Hindlimb muscle (tissue), 1 donor: Measurements from ENCODE around the gene CYSRT1. TPM values are rescaled to one million over a fixed set of nuclear protein-coding genes. Genes with fewer than 3 reads are reported as not detected.
"Not testable (repeated sequence)": the region's sequence is repeated elsewhere in the genome, so short reads cannot be mapped to it uniquely, and the experiment has no call there.

Source experiments
- DNase-seq: peaks from one replicate; pipeline ENCODE4 v3.0.0-alpha.2; 2013
- polyA plus RNA-seq: library from polyadenylated mRNA; unstranded; fragments of 120-200 nt; gene quantifications from one replicate; pipeline ENCODE4 v1.2.1, GENCODE V29; 2013; ENCODE audit not compliant: insufficient read length

The CYSRT1 gene
- polyA plus RNA-seq, 1 donor = 2.5 TPM

- no peak for DNase-seq
Observed at GRCh38 chr9:137252555-137253506, 27.9 kb downstream of the CYSRT1 start.

DNA sequence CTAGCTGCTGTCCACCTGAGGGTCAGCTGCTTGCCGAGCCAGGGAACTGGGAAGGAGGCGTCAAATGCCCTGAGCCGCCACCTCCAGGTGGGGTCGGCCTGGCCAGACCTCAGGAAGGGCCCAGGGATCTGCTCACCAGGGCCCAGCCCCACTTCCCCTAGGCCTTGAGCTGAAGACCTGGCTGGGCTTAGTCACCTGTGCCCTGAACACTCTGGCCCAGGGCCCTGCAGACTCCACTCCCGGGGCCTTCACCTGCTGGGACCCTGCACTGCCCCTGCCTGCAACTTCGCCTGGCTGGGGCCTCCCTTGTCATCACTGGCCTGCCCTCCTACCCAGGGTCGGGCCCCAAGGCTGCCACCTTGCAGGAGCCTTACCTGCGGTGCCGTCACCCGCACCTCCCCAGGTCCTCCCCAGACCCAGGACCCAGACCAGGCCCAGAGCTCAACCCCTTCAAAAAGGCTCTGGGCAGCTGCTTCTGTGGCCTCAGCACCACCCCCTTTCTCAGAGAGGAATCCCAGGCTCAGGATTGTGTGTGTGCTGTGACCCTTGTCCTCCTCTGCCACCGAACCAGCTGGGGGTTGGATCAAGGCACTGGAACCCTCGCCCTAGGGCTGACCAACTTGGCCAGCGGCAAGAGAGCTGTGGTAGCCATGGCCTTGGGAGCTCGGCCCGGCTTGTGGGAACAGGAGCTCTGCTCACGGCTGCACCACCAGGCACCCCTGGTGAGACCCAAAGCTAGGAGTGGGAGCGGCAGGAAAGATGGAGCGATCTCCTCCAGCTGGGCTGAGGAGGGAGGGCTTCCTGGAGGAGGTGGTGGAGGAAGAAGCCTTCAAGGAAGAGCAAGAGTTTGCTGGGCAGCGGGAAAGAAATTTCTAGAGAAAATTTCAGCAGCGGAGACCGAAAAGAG lies 29.0 kb downstream of the CYSRT1 start:
- DNase-seq = no peak

- DNase-seq = peak; percentile 95
Observed at GRCh38 chr9:137254624-137255447, 29.9 kb downstream of the CYSRT1 start, which contains the start of gene NELFB. TSS of gene NELFB (plus strand) at chr9:137255327.

- DNase-seq = no peak
Observed at GRCh38 chr9:137255448-137256114, 30.6 kb downstream of the CYSRT1 start.

DNA sequence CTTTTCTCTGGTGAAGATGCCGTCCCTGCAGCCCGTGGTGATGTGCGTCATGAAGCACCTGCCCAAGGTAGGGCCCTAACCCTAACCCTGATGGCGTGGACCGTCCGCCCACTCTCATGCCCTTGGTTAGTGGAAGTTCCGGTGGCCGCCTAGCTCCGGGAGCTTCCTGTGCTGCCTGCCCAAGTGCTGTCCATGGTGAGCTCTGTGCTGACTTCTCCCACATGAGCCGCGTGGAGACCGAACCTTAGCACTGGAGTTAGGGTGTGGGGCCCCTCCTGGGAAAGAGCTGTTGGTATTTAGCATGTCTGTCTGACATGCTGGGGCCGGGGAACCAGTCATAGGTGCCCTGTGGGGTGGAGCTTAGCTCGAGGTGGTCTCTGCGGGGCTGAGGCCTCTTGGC lies 31.4 kb downstream of the CYSRT1 start:
- no peak for DNase-seq

GRCh38 chr9:137256856-137257255 lies 31.9 kb downstream of the CYSRT1 start:
- DNase-seq = no peak

DNA sequence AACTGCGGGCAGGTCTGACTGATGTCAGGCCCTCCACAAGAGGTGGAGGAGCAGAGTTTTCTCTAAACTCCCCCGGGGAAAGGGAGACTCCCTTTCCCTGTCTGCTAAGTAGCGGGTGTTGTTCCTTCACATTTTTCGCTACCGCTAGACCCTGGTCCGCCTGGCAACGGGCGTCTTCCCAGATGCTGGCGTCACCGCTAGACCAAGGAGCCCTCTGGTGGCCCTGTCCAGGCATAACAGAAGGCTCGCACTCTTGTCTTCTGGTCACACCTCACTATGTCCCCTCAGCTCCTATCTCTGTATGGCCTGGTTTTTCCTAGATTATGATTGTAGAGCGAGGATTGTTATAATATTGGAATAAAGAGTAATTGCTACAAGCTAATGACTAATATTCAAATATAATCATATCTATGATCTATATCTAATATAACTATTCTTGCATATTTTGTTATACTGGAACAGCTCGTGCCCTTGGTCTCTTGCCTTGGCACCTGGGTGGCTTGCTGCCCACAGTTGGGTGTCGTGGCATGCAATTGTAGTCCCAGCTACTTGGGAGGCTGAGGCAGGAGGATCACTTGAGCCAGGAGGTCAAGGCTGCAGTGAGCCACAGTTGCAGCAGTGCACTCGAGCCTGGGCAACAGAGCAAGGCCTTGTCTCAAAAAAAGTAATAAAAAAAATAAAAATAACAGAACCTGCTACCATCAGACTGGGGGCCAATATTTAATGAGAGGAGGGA lies 37.4 kb downstream of the CYSRT1 start:
- not testable (repeated sequence) for DNase-seq

- no peak for DNase-seq
Observed at GRCh38 chr9:137262909-137263285, 37.9 kb downstream of the CYSRT1 start.

GRCh38 chr9:137263506-137263905 lies 38.5 kb downstream of the CYSRT1 start:
- no peak for DNase-seq

- DNase-seq = no peak
Observed at GRCh38 chr9:137264067-137264466, 39.1 kb downstream of the CYSRT1 start.

DNA sequence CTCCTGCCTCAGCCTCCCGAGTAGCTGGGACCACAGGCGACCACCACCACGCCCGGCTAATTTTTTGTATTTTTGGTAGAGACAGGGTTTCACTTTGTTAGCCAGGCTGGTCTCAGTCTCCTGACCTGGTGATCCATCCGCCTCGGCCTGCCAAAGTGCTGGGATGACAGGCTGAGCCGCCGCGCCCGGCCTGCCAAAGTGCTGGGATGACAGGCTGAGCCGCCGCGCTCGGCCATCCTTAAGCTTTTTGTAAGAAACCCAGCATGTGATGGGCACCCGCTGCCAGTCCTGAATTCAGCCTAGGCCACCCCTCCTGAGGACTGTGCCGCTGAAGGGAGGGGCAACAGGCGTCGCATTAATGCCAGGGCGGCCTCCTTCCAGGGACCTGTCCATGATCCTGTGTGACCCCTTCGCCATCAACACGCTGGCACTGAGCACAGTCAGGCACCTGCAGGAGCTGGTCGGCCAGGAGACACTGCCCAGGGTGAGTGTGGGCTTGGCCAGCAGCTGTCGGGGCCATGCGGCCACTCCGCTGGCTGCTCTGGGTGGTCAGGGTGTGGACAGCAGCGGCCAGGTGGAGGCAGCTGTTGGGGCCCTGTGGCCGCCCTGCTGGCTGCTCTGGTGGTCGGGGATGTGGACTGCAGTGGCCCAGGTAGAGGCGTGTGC lies 40.7 kb downstream of the CYSRT1 start:
- DNase-seq = no peak

GRCh38 chr9:137266162-137266527 lies 41.2 kb downstream of the CYSRT1 start:
- DNase-seq = no peak

- no peak for DNase-seq
Observed at GRCh38 chr9:137266585-137267453, 41.8 kb downstream of the CYSRT1 start.

DNA sequence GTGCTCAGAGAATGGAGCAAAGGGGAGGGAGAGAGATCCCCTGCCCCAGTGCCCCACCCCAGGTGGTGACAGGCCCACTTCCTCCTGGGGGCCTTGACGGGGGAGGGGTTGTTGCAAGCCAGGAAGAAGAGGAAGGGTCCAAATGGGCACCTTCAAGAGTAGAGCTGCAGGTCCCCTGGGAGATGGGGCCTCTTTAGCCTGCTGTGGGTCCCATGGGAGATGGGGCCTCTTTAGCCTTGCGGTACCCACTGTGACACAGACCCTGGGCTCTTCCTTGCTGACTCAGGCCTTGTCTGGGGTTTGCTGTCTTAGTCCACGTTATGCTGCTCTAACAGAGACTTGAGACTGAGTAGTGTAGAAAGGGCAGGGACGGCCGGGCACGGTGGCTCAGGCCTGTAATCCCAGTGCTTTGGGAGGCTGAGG lies 43.0 kb downstream of the CYSRT1 start:
- no peak for DNase-seq

GRCh38 chr9:137268538-137269201 lies 43.7 kb downstream of the CYSRT1 start:
- DNase-seq = no peak

DNA sequence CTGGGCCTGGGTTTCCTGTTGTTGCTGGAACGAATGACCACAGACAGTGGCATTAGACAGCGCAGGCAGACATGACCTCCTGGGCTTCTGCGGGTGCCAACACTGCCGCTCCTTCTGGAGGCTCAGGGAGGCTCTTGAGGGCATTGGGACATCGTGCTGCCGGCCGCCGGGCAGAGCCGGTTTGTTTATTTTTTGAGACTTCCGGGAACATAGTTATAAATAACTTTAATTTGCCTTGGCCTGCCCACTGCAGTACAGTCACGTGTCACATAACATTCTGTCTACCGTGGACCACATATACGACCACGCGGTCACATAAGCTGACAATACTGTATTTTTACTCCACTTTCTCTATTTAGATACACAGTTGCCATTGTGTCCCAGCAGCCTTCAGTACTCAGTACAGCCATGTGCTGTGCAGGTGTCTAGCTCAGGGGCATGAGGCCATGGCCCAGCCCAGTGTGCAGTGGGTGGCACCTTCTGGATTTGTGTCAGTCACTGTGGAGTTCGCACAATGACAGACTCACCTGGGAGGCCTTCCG lies 44.3 kb downstream of the CYSRT1 start:
- no peak for DNase-seq

GRCh38 chr9:137270929-137271695 lies 46.1 kb downstream of the CYSRT1 start:
- no peak for DNase-seq

DNA sequence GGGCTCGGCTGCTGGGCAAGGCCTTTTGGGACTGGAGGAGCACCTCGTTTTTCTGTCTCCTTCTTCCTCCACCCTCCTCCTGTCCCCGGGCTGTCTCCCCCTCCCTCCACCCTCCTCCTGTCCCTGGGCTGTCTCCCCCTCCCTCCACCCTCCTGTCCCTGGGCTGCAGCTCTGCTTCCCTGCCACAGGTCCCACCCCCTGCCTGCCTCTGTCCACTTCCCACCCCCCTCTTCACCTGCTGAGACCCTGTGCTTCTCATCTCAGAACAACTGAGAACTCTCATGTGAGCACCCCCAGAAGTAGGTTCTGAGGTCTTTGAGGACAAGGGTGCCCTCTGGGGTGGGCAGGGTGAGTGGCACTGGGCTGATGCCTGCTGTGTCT lies 46.7 kb downstream of the CYSRT1 start:
- DNase-seq = no peak
